Small intestine (tissue), 7 donors: Measurements from ENCODE around the gene REG1B. TPM values are rescaled to one million over a fixed set of nuclear protein-coding genes. Genes with fewer than 3 reads are reported as not detected.
A peak's percentile ranks its signal among the peaks of the same experiment; 100 is the strongest.

Source experiments
- DNase-seq, 2 donors: peaks; one replicate each; pipeline versions ENCODE4 v3.0.0 to v3.0.0-alpha.2; 2013
- FAIRE-seq: peaks from 2 replicates; lab custom pipeline; 2012; peaks lifted over from hg19 to GRCh38; lab: Jason Lieb, UNC
- H3K27ac ChIP-seq, 3 donors: one replicate each; pipeline ENCODE4 v1.5.1; 2013; ENCODE audit warnings: low read length in 2 of 3, mild to moderate bottlenecking in 2 of 3, control low read depth in 1 of 3, inconsistent platforms in 1 of 3, low read depth in 1 of 3, moderate library complexity in 1 of 3
- H3K27me3 ChIP-seq, 3 donors: one replicate each; pipeline ENCODE4 v1.6.1; 2013; ENCODE audit warnings: low read length in 3 of 3, inconsistent platforms in 1 of 3; ENCODE audit not compliant: control insufficient read depth in 3 of 3, insufficient read depth in 3 of 3
- H3K36me3 ChIP-seq, 3 donors: one replicate each; pipeline ENCODE4 v1.6.1; 2013; ENCODE audit warnings: low read length in 3 of 3, inconsistent platforms in 1 of 3, low read depth in 1 of 3, mild to moderate bottlenecking in 1 of 3, moderate library complexity in 1 of 3; ENCODE audit not compliant: control insufficient read depth in 3 of 3, insufficient read depth in 2 of 3
- H3K4me1 ChIP-seq, 3 donors: one replicate each; pipeline ENCODE4 v1.6.1; 2013; ENCODE audit warnings: low read length in 2 of 3, inconsistent platforms in 1 of 3, low read depth in 1 of 3, mild to moderate bottlenecking in 1 of 3, moderate library complexity in 1 of 3; ENCODE audit not compliant: control insufficient read depth in 3 of 3, insufficient read depth in 2 of 3
- H3K4me3 ChIP-seq, 3 donors: one replicate each; pipeline ENCODE4 v1.5.1; 2013; ENCODE audit warnings: low read length in 3 of 3, control low read depth in 1 of 3, inconsistent platforms in 1 of 3, low read depth in 1 of 3, mild to moderate bottlenecking in 1 of 3, moderate library complexity in 1 of 3
- H3K9me3 ChIP-seq, 2 donors: one replicate each; pipeline ENCODE4 v1.6.1; 2013; ENCODE audit warnings: low read depth in 1 of 2, low read length in 1 of 2; ENCODE audit not compliant: control insufficient read depth in 2 of 2, insufficient read depth in 1 of 2
- WGBS, 3 donors: extraction: QIAGEN DNeasy Blood & Tissue Kit; methylation state at CpG; one replicate each; pipeline ENCODE4 v1.1.7; 2013; 5-methylcytosine and 5-hydroxymethylcytosine counted together
- polyA plus RNA-seq, 4 donors: library from polyadenylated mRNA; stranded (reverse) in 3 of 4; unstranded in 1 of 4; fragments of 200-250 nt in 3 of 4; fragments of 120-200 nt in 1 of 4; gene quantifications; one replicate each; pipeline versions ENCODE4 v1.2.1 to v1.2.3, GENCODE V29; 2013
- donor health status: healthy with polysubstance abuse.
- donor health status: control.
- donor health status: control.
- donor health status: Bipolar disorder and iron deficiency.
- donor health status: healthy.

Gene REG1B
- polyA plus RNA-seq, 4 donors = 0.37 to 3,920 (median 24.7) TPM

GRCh38 chr2:79120194-79120713, 32.5 kb upstream of the REG1B start, which contains the start of gene REG1A:
Gene REG1A (plus strand): TSS chr2:79120488. CDS start chr2:79120862, 374 bp downstream.
- 9 to 52% (median 25%) methylated on average over 6 of the region's 6 CpGs for WGBS, 3 donors
- Histone ChIP-seq H3K9me3 (no peaks in the 10 kb centered on the region), H3K36me3 (no peaks in the 10 kb centered on the region), H3K27ac (peak within 1 kb of the TSS in 1 of 3 donors; percentile 71), H3K4me1 (peaks cover 0 to 2% (median 0%) of the 10 kb centered on the region in 3 donors), H3K27me3 (peaks cover 0 to 2% (median 0%) of the 10 kb centered on the region in 3 donors), H3K4me3 (peak within 1 kb of the TSS in 1 of 3 donors; percentile 28)
- DNase-seq (peak in 1 of 2 donors; percentile 87), FAIRE-seq (no peak)

GRCh38 chr2:79116997-79117928, 29.5 kb upstream of the REG1B start:
- FAIRE-seq (no peak), DNase-seq (peak; percentile 50 to 74)
- Histone ChIP-seq H3K4me1 (peaks cover 0 to 7% (median 0%) of the 10 kb centered on the region in 3 donors), H3K27me3 (peaks cover 0 to 2% (median 0%) of the 10 kb centered on the region in 3 donors), H3K27ac (peak overlapping the region in 1 of 3 donors; percentile 20), H3K36me3 (no peaks in the 10 kb centered on the region), H3K4me3 (no peak overlapping the region), H3K9me3 (no peaks in the 10 kb centered on the region)
- 14 to 47% (median 23%) methylated on average over 2 of the region's 2 CpGs for WGBS, 3 donors

GRCh38 chr2:79114797-79115494, 27.2 kb upstream of the REG1B start:
- no peaks in the 10 kb centered on the region for H3K36me3 ChIP-seq
- no peaks in the 10 kb centered on the region for H3K27me3 ChIP-seq
- no peak overlapping the region for H3K4me3 ChIP-seq
- FAIRE-seq = no peak
- 19 to 48% (median 40%) methylated on average over 3 of the region's 3 CpGs for WGBS, 3 donors
- no peaks in the 10 kb centered on the region for H3K9me3 ChIP-seq
- DNase-seq = peak; percentile 26 to 53
- peaks cover 0 to 7% (median 0%) of the 10 kb centered on the region in 3 donors for H3K4me1 ChIP-seq
- peak overlapping the region in 1 of 3 donors; percentile 53 for H3K27ac ChIP-seq

GRCh38 chr2:79112269-79112668, 24.5 kb upstream of the REG1B start:
- Histone ChIP-seq H3K4me1 (peaks cover 0 to 7% (median 0%) of the 10 kb centered on the region in 3 donors), H3K27me3 (no peaks in the 10 kb centered on the region), H3K4me3 (no peak overlapping the region), H3K9me3 (no peaks in the 10 kb centered on the region), H3K36me3 (no peaks in the 10 kb centered on the region), H3K27ac (no peak overlapping the region)
- DNase-seq = no peak
- WGBS, 3 donors = 93 to 96% (median 95%) methylated on average over 3 of the region's 3 CpGs
- no peak for FAIRE-seq

GRCh38 chr2:79105259-79105658, 17.5 kb upstream of the REG1B start:
- no peaks in the 10 kb centered on the region for H3K27me3 ChIP-seq
- no peak for FAIRE-seq
- 75 to 76% (median 76%) methylated on average over 2 of the region's 2 CpGs for WGBS, 3 donors
- no peak overlapping the region for H3K4me3 ChIP-seq
- no peaks in the 10 kb centered on the region for H3K36me3 ChIP-seq
- H3K27ac ChIP-seq = no peak overlapping the region
- H3K4me1 ChIP-seq = peaks cover 2 to 10% (median 3%) of the 10 kb centered on the region in 3 donors
- DNase-seq = no peak
- peaks cover 0 to 10% of the 10 kb centered on the region in 2 donors for H3K9me3 ChIP-seq

GRCh38 chr2:79103214-79103613, 15.4 kb upstream of the REG1B start:
- 19 to 52% (median 37%) methylated on average over 2 of the region's 2 CpGs for WGBS, 3 donors
- H3K27me3 ChIP-seq = no peaks in the 10 kb centered on the region
- no peaks in the 10 kb centered on the region for H3K36me3 ChIP-seq
- H3K4me3 ChIP-seq = no peak overlapping the region
- peaks cover 0 to 23% of the 10 kb centered on the region in 2 donors for H3K9me3 ChIP-seq
- peak overlapping the region in 1 of 3 donors; percentile 2 for H3K27ac ChIP-seq
- FAIRE-seq = peak; percentile 96
- H3K4me1 ChIP-seq = peaks cover 2 to 10% (median 3%) of the 10 kb centered on the region in 3 donors
- DNase-seq = peak; percentile 90

- H3K36me3 ChIP-seq = no peaks in the 10 kb centered on the region
- no peak overlapping the region for H3K27ac ChIP-seq
- no peaks in the 10 kb centered on the region for H3K27me3 ChIP-seq
- H3K9me3 ChIP-seq = peaks cover 0 to 29% of the 10 kb centered on the region in 2 donors
- FAIRE-seq = no peak
- peaks cover 2 to 10% (median 3%) of the 10 kb centered on the region in 3 donors for H3K4me1 ChIP-seq
- no peak overlapping the region for H3K4me3 ChIP-seq
- 74 to 95% (median 80%) methylated on average over 2 of the region's 2 CpGs for WGBS, 3 donors
- DNase-seq = no peak
Observed at GRCh38 chr2:79101024-79101423, 13.2 kb upstream of the REG1B start.

- Histone ChIP-seq H3K9me3 (peaks cover 0 to 35% of the 10 kb centered on the region in 2 donors), H3K36me3 (no peaks in the 10 kb centered on the region), H3K27ac (no peak overlapping the region), H3K4me1 (peaks cover 1 to 10% (median 2%) of the 10 kb centered on the region in 3 donors), H3K4me3 (no peak overlapping the region), H3K27me3 (no peaks in the 10 kb centered on the region)
- FAIRE-seq = no peak
- 68 to 86% (median 81%) methylated on average over 1 of the region's 1 CpG for WGBS, 3 donors
- no peak for DNase-seq
Observed at GRCh38 chr2:79100285-79100684, 12.5 kb upstream of the REG1B start.
